GM13977 (cell line): ENCODE data around the gene PRPF38A.
"Not testable (repeated sequence)": the region's sequence is repeated elsewhere in the genome, so short reads cannot be mapped to it uniquely, and the experiment has no call there.

Experiments
- DNase-seq: peaks from one replicate; pipeline ENCODE4 v3.0.0; 2012; ENCODE audit warnings: low spot score
- in situ Hi-C: fragments of 300-500 bp; cut with MboI; formaldehyde crosslinking; loops from one replicate; pipeline ENCODE4 v1.12.0; 2022; ENCODE audit warnings: low sequenced_read_pairs, low pct_unique_long_range_greater_than_20kb, mixed read lengths, inconsistent platforms; ENCODE audit not compliant: unreplicated experiment
- TF ChIP-seq, protein P1 (sequence below): IDR thresholded peaks from 2 replicates; pipeline ENCODE4 v1.5.1; 2012; ENCODE audit warnings: mild to moderate bottlenecking, control low read depth; ENCODE audit not compliant: insufficient read depth; ENCODE audit errors: extremely low read depth, missing control alignments

The PRPF38A gene

DNA sequence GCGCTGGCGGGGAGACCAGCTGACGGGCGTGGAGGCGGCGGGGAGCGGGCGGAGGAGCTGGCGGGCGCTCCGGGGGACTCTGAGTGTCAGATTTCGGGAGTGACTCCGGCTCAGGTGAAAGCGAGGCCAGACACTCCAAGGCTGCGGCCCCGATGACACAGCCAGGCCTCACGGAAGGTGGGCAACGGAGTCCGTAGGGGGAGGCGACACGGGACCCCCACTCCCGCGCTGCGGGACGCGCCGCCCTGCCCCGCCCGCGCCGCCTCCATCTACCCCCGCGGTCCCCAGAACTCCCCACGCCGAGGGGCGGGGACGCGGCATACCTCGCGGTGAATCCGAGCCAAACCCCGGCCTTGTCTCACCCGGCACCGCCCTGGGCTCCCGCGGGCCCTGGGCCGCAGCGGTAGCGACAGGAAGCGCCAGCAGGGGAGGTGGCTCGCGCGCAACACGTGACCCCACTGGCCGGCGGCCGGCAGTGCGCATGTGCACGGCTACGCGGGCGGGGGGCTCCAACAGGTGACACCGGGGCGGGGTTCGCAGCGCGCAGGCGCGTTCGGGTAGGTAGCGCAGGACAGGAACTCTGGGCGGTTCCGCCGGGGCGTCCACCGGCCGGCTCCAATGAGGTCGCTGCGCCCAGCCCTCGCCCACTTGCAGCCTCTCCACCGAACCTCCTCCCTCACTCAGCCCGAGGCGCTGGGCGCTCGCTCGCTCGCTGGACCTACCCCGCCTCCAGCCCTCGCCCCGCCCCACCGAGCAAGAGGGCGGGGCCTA, 38.5 kb upstream of the PRPF38A start, which contains the start of gene CC2D1B:
TSS of gene CC2D1B (minus strand) at position 460 of the 771 bp plus-strand sequence. CDS start 1,585 bp downstream, outside the sequence.
- peak; percentile 100 for DNase-seq
- TF ChIP-seq, protein P1, sequence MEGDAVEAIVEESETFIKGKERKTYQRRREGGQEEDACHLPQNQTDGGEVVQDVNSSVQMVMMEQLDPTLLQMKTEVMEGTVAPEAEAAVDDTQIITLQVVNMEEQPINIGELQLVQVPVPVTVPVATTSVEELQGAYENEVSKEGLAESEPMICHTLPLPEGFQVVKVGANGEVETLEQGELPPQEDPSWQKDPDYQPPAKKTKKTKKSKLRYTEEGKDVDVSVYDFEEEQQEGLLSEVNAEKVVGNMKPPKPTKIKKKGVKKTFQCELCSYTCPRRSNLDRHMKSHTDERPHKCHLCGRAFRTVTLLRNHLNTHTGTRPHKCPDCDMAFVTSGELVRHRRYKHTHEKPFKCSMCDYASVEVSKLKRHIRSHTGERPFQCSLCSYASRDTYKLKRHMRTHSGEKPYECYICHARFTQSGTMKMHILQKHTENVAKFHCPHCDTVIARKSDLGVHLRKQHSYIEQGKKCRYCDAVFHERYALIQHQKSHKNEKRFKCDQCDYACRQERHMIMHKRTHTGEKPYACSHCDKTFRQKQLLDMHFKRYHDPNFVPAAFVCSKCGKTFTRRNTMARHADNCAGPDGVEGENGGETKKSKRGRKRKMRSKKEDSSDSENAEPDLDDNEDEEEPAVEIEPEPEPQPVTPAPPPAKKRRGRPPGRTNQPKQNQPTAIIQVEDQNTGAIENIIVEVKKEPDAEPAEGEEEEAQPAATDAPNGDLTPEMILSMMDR: no peak
- in situ Hi-C loops: no loop called here

DNA sequence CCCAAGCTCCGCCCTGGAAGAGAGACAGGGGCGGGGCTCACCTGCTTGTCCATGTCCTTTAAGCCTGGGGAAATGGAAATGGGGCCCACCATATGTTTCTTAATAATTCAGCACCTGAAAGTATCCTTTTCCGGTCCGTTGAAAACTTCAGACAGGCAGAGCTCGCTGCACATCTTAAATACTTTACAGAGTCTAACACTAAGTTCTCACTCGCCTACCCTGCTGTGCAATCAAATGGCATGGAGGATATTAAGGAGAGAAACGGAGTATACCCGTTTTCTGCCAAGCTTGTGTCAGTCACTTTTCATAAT, 37.9 kb upstream of the PRPF38A start:
- DNase-seq: no peak
- in situ Hi-C loops: no loop called here
- TF ChIP-seq, protein P1: no peak

DNA sequence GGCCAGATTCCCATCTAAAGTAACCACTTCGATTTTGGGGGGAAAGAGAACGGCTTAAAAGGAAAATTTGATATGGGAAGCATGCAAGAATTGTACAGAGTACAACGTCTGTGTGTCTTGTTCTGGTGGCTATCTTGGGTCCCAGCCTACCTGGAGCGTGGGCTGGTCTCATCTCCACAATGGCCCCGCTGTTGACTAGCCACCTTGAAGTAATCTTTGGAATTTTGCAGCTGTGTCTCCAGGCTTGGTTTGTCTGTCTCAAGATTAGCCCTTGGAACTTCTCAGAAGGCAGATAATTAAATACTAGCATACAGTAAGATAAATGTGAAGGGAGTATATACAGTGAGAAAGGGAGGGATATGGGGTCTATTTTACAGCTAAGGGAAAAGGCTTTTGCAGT, 37.1 kb upstream of the PRPF38A start:
- in situ Hi-C loops: no loop called here
- TF ChIP-seq, protein P1: no peak
- no peak for DNase-seq

DNA sequence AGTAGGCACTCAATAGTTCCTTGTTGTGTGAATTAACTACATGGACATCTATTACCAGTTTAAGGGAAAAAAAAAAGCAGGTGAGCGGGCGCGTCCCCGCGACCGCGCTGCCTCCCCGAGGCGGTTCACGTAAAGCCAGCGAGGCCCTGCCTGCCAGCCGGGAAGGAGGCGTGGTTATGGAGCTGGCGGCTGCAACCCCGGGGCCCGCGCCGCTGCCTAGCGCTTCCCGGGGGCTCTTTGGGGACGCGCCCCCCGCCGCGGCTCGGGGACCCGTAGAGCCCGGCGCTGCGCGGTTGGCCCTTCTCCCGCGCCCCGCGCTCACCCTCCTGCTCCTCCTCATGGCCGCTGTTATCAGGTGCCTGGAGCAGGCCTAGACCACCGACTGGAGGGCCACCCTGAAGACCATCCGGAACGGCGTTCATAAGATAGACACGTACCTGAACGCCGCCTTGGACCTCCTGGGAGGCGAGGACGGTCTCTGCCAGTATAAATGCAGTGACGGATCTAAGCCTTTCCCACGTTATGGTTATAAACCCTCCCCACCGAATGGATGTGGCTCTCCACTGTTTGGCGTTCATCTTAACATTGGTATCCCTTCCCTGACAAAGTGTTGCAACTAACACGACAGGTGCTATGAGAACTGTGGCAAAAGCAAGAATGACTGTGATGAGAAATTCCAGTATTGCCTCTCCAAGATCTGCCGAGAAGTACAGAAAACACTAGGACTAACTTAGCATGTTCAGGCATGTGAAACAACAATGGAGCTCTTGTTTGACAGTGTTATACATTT, 35.8 kb upstream of the PRPF38A start:
- in situ Hi-C loops: no loop called here
- peak; percentile 72 for DNase-seq

DNA sequence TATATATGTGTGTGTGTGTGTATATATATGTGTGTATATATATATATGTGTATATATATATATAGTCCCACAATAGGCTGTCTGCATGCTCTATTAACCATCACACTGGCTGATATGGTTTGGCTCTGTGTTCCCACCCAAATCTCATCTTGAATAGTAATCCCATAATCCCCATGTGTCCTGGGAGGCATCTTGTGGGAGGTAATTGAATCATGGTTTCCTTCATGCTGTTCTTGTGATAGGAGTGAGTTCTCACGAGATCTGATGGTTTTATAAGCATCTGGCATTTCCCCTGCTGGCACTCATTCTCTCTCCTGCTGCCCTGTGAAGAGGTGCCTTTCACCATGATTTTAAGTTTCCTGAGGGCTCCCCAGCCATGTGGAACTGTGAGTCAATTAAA, 34.6 kb upstream of the PRPF38A start:
- DNase-seq, in situ Hi-C loops: not testable (repeated sequence)

More for the DNA sequence above, 35.8 kb upstream of the PRPF38A start:
- TF ChIP-seq, protein P1: peak; percentile 25

DNA sequence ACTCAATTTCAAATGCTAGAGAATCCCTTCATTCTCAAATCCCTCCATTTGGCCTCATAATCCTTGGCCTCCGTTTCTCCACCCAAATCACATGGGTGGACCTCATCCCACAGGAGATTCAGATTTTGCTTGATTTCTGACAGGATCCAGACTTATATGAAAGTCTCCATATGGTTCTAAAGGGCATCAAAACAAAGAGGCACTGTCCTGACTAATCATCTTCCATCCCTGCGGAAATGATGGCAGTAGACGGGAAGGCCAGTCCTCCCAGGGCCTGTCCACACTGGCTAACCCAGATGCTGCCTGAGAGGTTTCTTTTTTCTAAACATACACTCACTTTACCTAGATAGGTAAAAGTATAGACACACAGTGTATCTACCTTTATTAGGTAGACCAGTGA, 19.0 kb upstream of the PRPF38A start:
- TF ChIP-seq, protein P1: no peak
- in situ Hi-C loops: no loop called here
- no peak for DNase-seq

DNA sequence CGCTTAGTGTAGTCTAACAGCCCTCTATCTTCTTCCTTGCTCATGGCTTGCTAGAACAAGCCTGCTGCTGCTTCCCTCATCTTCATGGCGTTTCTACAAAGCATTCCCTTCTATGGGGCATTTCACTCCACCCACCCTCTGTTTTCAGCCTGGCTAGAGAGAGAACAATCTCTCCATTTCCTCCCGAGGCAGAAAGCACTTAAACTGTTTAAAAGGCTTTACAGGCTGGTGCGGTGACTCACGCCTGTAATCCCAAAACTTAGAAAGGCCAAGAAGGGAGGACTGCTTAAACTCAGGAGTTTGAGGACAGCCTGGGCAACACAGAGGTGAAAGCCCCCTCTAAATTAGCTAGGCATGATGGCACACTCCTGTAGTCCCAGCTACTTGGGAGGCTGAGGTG, 17.9 kb upstream of the PRPF38A start:
- in situ Hi-C loops: no loop called here
- no peak for DNase-seq
- TF ChIP-seq, protein P1: no peak
